ENCODE results near the gene NOS3.

- TF ChIP-seq YY1 (IDR thresholded peaks at IDR 0.05; ENCODE audit: insufficient read depth, insufficient read length) (no peak), SUZ12 (IDR thresholded peaks at IDR 0.05; ENCODE audit: extremely low read depth, insufficient read depth, insufficient read length) (no peak)
Observed at GRCh38 chr7:150975536-150976319, 15.1 kb upstream of the NOS3 start.
